ENCODE data around the gene MTF2.

GRCh38 chr1:93179886-93180722 lies 101.0 kb downstream of the MTF2 start, which contains the start of gene TMED5:
- peak; percentile 84 for TF ChIP-seq POLR2AphosphoS5 (IDR thresholded peaks at IDR 0.05; ENCODE audit: borderline replicate concordance, low read depth, low read length)
- no peak for TF ChIP-seq EZH2 (IDR thresholded peaks at IDR 0.05)
